GM12801 (cell line): ENCODE measurements around the gene TRIM39.

Experiments used
- CTCF ChIP-seq: IDR thresholded peaks from one replicate; pipeline ENCODE4 v1.5.1; 2011; ENCODE audit warnings: control low read depth; ENCODE audit not compliant: insufficient read length; ENCODE audit errors: extremely low read depth

TRIM39 gene

GRCh38 chr6:30322527-30323501 lies 3.9 kb upstream of the TRIM39 start:
- no peak for TF ChIP-seq CTCF

- no peak for TF ChIP-seq CTCF
These were observed 2.9 kb upstream of the TRIM39 start for GRCh38 chr6:30323806-30324205.

GRCh38 chr6:30325150-30325872 lies 1.4 kb upstream of the TRIM39 start:
- TF ChIP-seq CTCF: no peak

GRCh38 chr6:30325873-30326525 lies 728 bp upstream of the TRIM39 start:
- no peak for TF ChIP-seq CTCF

- no peak for TF ChIP-seq CTCF
These were observed 562 bp downstream of the TRIM39 start for GRCh38 chr6:30327232-30327746.

GRCh38 chr6:30328397-30328796 lies 1.7 kb downstream of the TRIM39 start:
- no peak for TF ChIP-seq CTCF

GRCh38 chr6:30329331-30329730 lies 2.6 kb downstream of the TRIM39 start:
- TF ChIP-seq CTCF: no peak
